Neural cell (in vitro differentiated cells): ENCODE results near the gene HIVEP3. TPM values are rescaled to one million over a fixed set of nuclear protein-coding genes. Genes with fewer than 3 reads are reported as not detected.

Source experiments
- H2AFZ ChIP-seq: fragments of 200-600, 300-800 bp; sonication (generic), shearing (Covaris generic); 2 replicates; pipeline ENCODE4 v1.6.0; 2014; ENCODE audit warnings: low read depth, mild to moderate bottlenecking, antibody characterized with exemption, low read length, moderate library complexity
- H3F3A ChIP-seq: fragments of 200-600 bp; shearing (Covaris generic); 2 replicates; pipeline ENCODE4 v1.6.1; 2016; ENCODE audit warnings: mild to moderate bottlenecking, moderate library complexity, mixed read lengths, antibody characterized with exemption, low read length; ENCODE audit not compliant: insufficient read depth, poor library complexity, severe bottlenecking
- H3K27ac ChIP-seq: fragments of 200-600, 300-800 bp; sonication (generic), shearing (Covaris generic); 2 replicates; pipeline ENCODE4 v1.5.1; 2014; ENCODE audit warnings: mild to moderate bottlenecking, low read length, moderate library complexity
- H3K27me3 ChIP-seq: fragments of 300-800, 200-600 bp; sonication (generic), shearing (Covaris generic); 2 replicates; pipeline ENCODE4 v1.6.0; 2014; ENCODE audit warnings: mild to moderate bottlenecking, low read depth, low read length, moderate library complexity; ENCODE audit not compliant: insufficient read depth
- H3K36me3 ChIP-seq: fragments of 300-800, 200-600 bp; sonication (generic), shearing (Covaris generic); 2 replicates; pipeline ENCODE4 v1.5.1; 2014; ENCODE audit warnings: mild to moderate bottlenecking, antibody characterized with exemption, low read length, moderate library complexity; ENCODE audit not compliant: insufficient read depth
- H3K4me2 ChIP-seq: fragments of 300-800, 200-600 bp; sonication (generic), shearing (Covaris generic); 2 replicates; pipeline ENCODE4 v1.6.0; 2014; ENCODE audit warnings: mild to moderate bottlenecking, low read length
- H3K4me3 ChIP-seq: fragments of 300-800, 200-600 bp; sonication (generic), shearing (Covaris generic); 2 replicates; pipeline ENCODE4 v1.5.1; 2014; ENCODE audit warnings: mild to moderate bottlenecking, low read length, moderate library complexity
- H3K79me2 ChIP-seq: fragments of 200-600 bp; shearing (Covaris generic); replicated peaks from 2 replicates; pipeline ENCODE4 v1.6.0; 2014; ENCODE audit warnings: mild to moderate bottlenecking, low read length, moderate library complexity; ENCODE audit not compliant: insufficient read depth
- H3K9ac ChIP-seq: fragments of 300-800, 200-600 bp; sonication (generic), shearing (Covaris generic); 2 replicates; pipeline ENCODE4 v1.6.1; 2016; ENCODE audit warnings: mild to moderate bottlenecking, low read length, mixed read lengths
- H3K9me2 ChIP-seq: fragments of 200-600 bp; shearing (Covaris generic); 2 replicates; pipeline ENCODE4 v1.6.1; 2016; ENCODE audit warnings: mild to moderate bottlenecking, low read length, mixed read lengths; ENCODE audit not compliant: insufficient read depth
- H3K9me3 ChIP-seq: fragments of 200-600, 300-800 bp; sonication (generic), shearing (Covaris generic); 2 replicates; pipeline ENCODE4 v1.6.1; 2016; ENCODE audit warnings: mild to moderate bottlenecking, mixed run types, low read length, moderate library complexity, mixed read lengths
- H4K20me1 ChIP-seq: fragments of 200-600 bp; shearing (Covaris generic); 2 replicates; pipeline ENCODE4 v1.6.1; 2016; ENCODE audit warnings: mild to moderate bottlenecking, mixed run types; ENCODE audit not compliant: insufficient read depth
- CTCF ChIP-seq: fragments of 450-650 bp; IDR thresholded peaks from 2 replicates; pipeline ENCODE4 v1.5.1; 2014; ENCODE audit warnings: antibody characterized with exemption, mild to moderate bottlenecking, moderate library complexity; ENCODE audit not compliant: poor library complexity, severe bottlenecking
- EP300 ChIP-seq: fragments of 450-650 bp; conservative IDR thresholded peaks from 2 replicates; pipeline ENCODE4 v1.6.1; 2014; ENCODE audit warnings: antibody characterized with exemption, mild to moderate bottlenecking, moderate library complexity; ENCODE audit not compliant: poor library complexity, severe bottlenecking
- POLR2AphosphoS5 ChIP-seq: IDR thresholded peaks from 2 replicates; pipeline ENCODE4 v1.6.1; 2012
- RAD21 ChIP-seq: fragments of 450-650 bp; conservative IDR thresholded peaks from 2 replicates; pipeline ENCODE4 v1.6.1; 2014; ENCODE audit warnings: antibody characterized with exemption, mild to moderate bottlenecking, moderate library complexity
- REST ChIP-seq: IDR thresholded peaks from 2 replicates; pipeline ENCODE4 v1.6.1; 2012; ENCODE audit warnings: borderline replicate concordance
- SMC3 ChIP-seq: fragments of 450-650 bp; conservative IDR thresholded peaks from 2 replicates; pipeline ENCODE4 v1.6.1; 2014; ENCODE audit warnings: antibody characterized with exemption, mild to moderate bottlenecking, moderate library complexity; ENCODE audit not compliant: poor library complexity
- TAF1 ChIP-seq: IDR thresholded peaks from 2 replicates; pipeline ENCODE4 v1.6.1; 2012; ENCODE audit warnings: low read depth
- polyA plus RNA-seq: library from polyadenylated mRNA; depleted of rRNA; stranded (reverse); fragments of >200 nt; gene quantifications from 2 replicates; pipeline ENCODE4 v1.2.3, GENCODE V29; 2014

HIVEP3 gene
- polyA plus RNA-seq, 1 donor from 2014 or later, result 2.6 TPM

GRCh38 chr1:41641941-41642527, 276.7 kb downstream of the HIVEP3 start:
- H3K9me2 ChIP-seq, result no peaks in the 10 kb centered on the region
- H3K27me3 ChIP-seq, result no peaks in the 10 kb centered on the region
- no peaks in the 10 kb centered on the region for H4K20me1 ChIP-seq
- no peak overlapping the region for H3K27ac ChIP-seq
- no peak overlapping the region for H3K4me2 ChIP-seq
- no peaks in the 10 kb centered on the region for H3K79me2 ChIP-seq
- H3F3A ChIP-seq, result no peaks in the 10 kb centered on the region
- no peak overlapping the region for H3K9ac ChIP-seq
- TF ChIP-seq SMC3 (no peak), POLR2AphosphoS5 (no peak), TAF1 (no peak), EP300 (no peak), CTCF (no peak), REST (no peak)
- no peaks in the 10 kb centered on the region for H3K36me3 ChIP-seq
- no peak overlapping the region for H3K4me3 ChIP-seq
- no peak overlapping the region for H2AFZ ChIP-seq
- H3K9me3 ChIP-seq, result no peaks in the 10 kb centered on the region

- H3K9me2 ChIP-seq, result no peaks in the 10 kb centered on the region
- no peak overlapping the region for H3K4me3 ChIP-seq
- H3F3A ChIP-seq, result no peaks in the 10 kb centered on the region
- TF ChIP-seq CTCF (no peak), TAF1 (no peak), RAD21 (no peak), EP300 (no peak), POLR2AphosphoS5 (no peak)
- H3K36me3 ChIP-seq, result no peaks in the 10 kb centered on the region
- H3K79me2 ChIP-seq, result no peaks in the 10 kb centered on the region
- H3K27me3 ChIP-seq, result no peaks in the 10 kb centered on the region
- H3K9ac ChIP-seq, result no peak overlapping the region
- H3K4me2 ChIP-seq, result no peak overlapping the region
- H3K9me3 ChIP-seq, result no peaks in the 10 kb centered on the region
- H3K27ac ChIP-seq, result no peak overlapping the region
- no peak overlapping the region for H2AFZ ChIP-seq
- no peaks in the 10 kb centered on the region for H4K20me1 ChIP-seq
Observed at GRCh38 chr1:41641475-41641814, 277.3 kb downstream of the HIVEP3 start.
